HG03103 (cell line): Measurements from ENCODE around the gene AP1AR.
"Not testable (repeated sequence)": the region's sequence is repeated elsewhere in the genome, so short reads cannot be mapped to it uniquely, and the experiment has no call there.

ENCODE experiments used
- ATAC-seq: cut with Tn5 transposase; IDR thresholded peaks from one replicate; pipeline ENCODE4 v1.9.1; 2021; ENCODE audit warnings: low read depth; ENCODE audit not compliant: unreplicated experiment

Gene AP1AR

DNA sequence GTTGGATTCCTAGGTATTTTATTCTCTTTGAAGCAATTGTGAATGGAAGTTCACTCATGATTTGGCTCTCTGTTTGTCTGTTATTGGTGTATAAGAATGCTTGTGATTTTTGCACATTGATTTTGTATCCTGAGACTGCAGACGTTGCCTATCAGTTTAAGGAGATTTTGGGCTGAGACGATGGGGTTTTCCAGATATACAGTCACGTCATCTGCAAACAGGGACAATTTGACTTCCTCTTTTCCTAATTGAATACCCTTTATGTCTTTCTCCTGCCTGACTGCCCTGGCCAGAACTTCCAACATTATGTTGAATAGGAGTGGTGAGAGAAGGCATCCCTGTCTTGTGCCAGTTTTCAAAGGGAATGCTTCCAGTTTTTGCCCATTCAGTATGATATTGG, 73.9 kb downstream of the AP1AR start:
- not testable (repeated sequence) for ATAC-seq

- not testable (repeated sequence) for ATAC-seq
Observed at GRCh38 chr4:112309263-112309791, 77.7 kb downstream of the AP1AR start.

GRCh38 chr4:112311516-112311915, 79.9 kb downstream of the AP1AR start:
- ATAC-seq, result no peak

GRCh38 chr4:112312610-112313239, 81.1 kb downstream of the AP1AR start:
- ATAC-seq, result peak; percentile 94

GRCh38 chr4:112315446-112315845, 83.9 kb downstream of the AP1AR start:
- ATAC-seq, result no peak

- ATAC-seq, result no peak
Observed at GRCh38 chr4:112316360-112316759, 84.8 kb downstream of the AP1AR start.

- peak; percentile 95 for ATAC-seq
Observed at GRCh38 chr4:112318239-112319142, 86.9 kb downstream of the AP1AR start.
